GM12801 (cell line): Measurements from ENCODE around the gene TBC1D9B.

Experiments used
- TF ChIP-seq, protein P1 (sequence below): IDR thresholded peaks from one replicate; pipeline ENCODE4 v1.5.1; 2011; ENCODE audit warnings: control low read depth; ENCODE audit not compliant: insufficient read length; ENCODE audit errors: extremely low read depth

TBC1D9B gene

GRCh38 chr5:179907556-179908324 is at the start of gene TBC1D9B:
Gene TBC1D9B, minus strand, starts transcription at chr5:179907897. Its CDS starts 76 bp downstream, at chr5:179907821.
- TF ChIP-seq, protein P1, sequence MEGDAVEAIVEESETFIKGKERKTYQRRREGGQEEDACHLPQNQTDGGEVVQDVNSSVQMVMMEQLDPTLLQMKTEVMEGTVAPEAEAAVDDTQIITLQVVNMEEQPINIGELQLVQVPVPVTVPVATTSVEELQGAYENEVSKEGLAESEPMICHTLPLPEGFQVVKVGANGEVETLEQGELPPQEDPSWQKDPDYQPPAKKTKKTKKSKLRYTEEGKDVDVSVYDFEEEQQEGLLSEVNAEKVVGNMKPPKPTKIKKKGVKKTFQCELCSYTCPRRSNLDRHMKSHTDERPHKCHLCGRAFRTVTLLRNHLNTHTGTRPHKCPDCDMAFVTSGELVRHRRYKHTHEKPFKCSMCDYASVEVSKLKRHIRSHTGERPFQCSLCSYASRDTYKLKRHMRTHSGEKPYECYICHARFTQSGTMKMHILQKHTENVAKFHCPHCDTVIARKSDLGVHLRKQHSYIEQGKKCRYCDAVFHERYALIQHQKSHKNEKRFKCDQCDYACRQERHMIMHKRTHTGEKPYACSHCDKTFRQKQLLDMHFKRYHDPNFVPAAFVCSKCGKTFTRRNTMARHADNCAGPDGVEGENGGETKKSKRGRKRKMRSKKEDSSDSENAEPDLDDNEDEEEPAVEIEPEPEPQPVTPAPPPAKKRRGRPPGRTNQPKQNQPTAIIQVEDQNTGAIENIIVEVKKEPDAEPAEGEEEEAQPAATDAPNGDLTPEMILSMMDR = no peak

DNA sequence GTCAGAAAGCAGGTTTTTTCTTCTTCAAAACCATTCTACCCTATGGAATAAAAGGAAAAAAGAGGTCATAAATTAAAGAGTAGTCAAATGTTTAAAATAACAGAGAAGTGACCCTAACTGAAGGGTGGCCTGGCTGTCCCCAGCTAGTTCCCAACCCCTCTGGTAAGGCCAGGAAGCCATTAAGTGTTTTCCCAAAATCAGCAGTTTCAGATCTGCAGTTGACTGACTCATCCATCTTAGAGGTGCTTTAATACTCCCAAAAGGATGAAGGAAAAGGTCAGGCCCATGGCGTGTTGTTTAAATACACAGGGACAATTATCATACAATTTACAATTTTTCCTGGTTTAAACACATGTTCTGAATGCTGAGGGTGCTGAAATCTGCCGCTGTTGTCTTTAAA is 47.9 kb upstream of the TBC1D9B start:
- TF ChIP-seq, protein P1 = no peak

- TF ChIP-seq, protein P1 = no peak
Observed at GRCh38 chr5:179955062-179955461, 47.4 kb upstream of the TBC1D9B start.

DNA sequence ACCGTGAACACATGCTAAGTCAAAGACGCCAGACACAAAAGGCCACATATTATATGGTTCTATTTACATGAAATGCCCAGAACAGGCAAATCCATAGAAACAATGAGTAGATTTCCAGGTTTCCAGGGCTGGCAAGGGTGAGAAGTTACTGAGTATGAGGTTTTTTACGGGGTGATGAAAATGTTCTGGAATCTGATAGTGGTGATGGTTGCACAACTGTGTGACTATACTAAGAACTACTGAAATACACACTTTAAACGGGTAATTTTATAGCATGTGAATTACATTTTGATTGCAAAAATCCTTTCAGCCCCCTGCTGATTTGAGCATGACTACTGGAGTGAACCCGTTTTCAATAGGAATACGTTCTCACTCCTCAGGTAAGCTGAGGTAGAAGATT is 46.7 kb upstream of the TBC1D9B start:
- TF ChIP-seq, protein P1 = no peak

GRCh38 chr5:179953987-179954386 is 46.3 kb upstream of the TBC1D9B start:
- TF ChIP-seq, protein P1 = no peak

GRCh38 chr5:179936976-179937681 is 29.4 kb upstream of the TBC1D9B start:
- TF ChIP-seq, protein P1 = no peak

GRCh38 chr5:179930788-179931473 is 23.2 kb upstream of the TBC1D9B start:
- TF ChIP-seq, protein P1 = no peak
